MM.1S (cell line): Measurements from ENCODE around the gene CACNA1C.

Source experiments
- DNase-seq: peaks from one replicate; pipeline ENCODE4 v3.0.0-alpha.2; 2015
- H2AFZ ChIP-seq: fragments of 300-600 bp; sonication (generic); 2 replicates; pipeline ENCODE4 v1.6.0; 2016; ENCODE audit warnings: antibody characterized with exemption, low read length
- H3F3A ChIP-seq: fragments of 300-600 bp; sonication (generic); 2 replicates; pipeline ENCODE4 v1.6.1; 2016; ENCODE audit warnings: mild to moderate bottlenecking, antibody characterized with exemption, low read length, moderate library complexity, mixed read lengths; ENCODE audit not compliant: insufficient read depth
- H3K27ac ChIP-seq: fragments of 300-600 bp; sonication (generic); 2 replicates; pipeline ENCODE4 v1.5.1; 2016; ENCODE audit warnings: mild to moderate bottlenecking, low read length
- H3K27me3 ChIP-seq: fragments of 300-600 bp; sonication (generic); replicated peaks from 2 replicates; pipeline ENCODE4 v1.6.0; 2016; ENCODE audit warnings: low read length; ENCODE audit not compliant: insufficient read depth
- H3K36me3 ChIP-seq: fragments of 300-600 bp; sonication (generic); replicated peaks from 2 replicates; pipeline ENCODE4 v1.6.1; 2016; ENCODE audit warnings: mild to moderate bottlenecking, low read length, mixed read lengths; ENCODE audit not compliant: insufficient read depth
- H3K4me1 ChIP-seq: fragments of 300-600 bp; sonication (generic); 2 replicates; pipeline ENCODE4 v1.6.1; 2016; ENCODE audit warnings: low read length, mixed read lengths
- H3K4me2 ChIP-seq: fragments of 300-600 bp; sonication (generic); 2 replicates; pipeline ENCODE4 v1.6.0; 2016; ENCODE audit warnings: low read depth, low read length
- H3K4me3 ChIP-seq: fragments of 300-600 bp; sonication (generic); 2 replicates; pipeline ENCODE4 v1.5.1; 2016; ENCODE audit warnings: low read length, mixed read lengths
- H3K79me2 ChIP-seq: fragments of 300-600 bp; sonication (generic); 2 replicates; pipeline ENCODE4 v1.6.1; 2016; ENCODE audit warnings: mixed run types, low read length, mixed read lengths
- H3K9ac ChIP-seq: fragments of 300-600 bp; sonication (generic); 2 replicates; pipeline ENCODE4 v1.6.1; 2016; ENCODE audit warnings: low read length, mixed read lengths
- H3K9me2 ChIP-seq: fragments of 300-600 bp; sonication (generic); replicated peaks from 2 replicates; pipeline ENCODE4 v1.6.1; 2016; ENCODE audit warnings: mild to moderate bottlenecking, low read length, mixed read lengths; ENCODE audit not compliant: insufficient read depth
- H3K9me3 ChIP-seq: fragments of 300-600 bp; sonication (generic); replicated peaks from 2 replicates; pipeline ENCODE4 v1.6.1; 2016; ENCODE audit warnings: mild to moderate bottlenecking, low read length, mixed read lengths; ENCODE audit not compliant: insufficient read depth
- H4K20me1 ChIP-seq: fragments of 300-600 bp; sonication (generic); 2 replicates; pipeline ENCODE4 v1.6.1; 2016; ENCODE audit warnings: mild to moderate bottlenecking, low read length, moderate library complexity, mixed read lengths; ENCODE audit not compliant: insufficient read depth
- CTCF ChIP-seq: fragments of 300-600 bp; sonication (generic); IDR thresholded peaks from 2 replicates; pipeline ENCODE4 v1.5.1; 2016; ENCODE audit warnings: antibody characterized with exemption, low read length, mixed read lengths
- EZH2 ChIP-seq: fragments of 300-600 bp; sonication (generic); optimal IDR thresholded peaks from 2 replicates; pipeline ENCODE3; 2017; ENCODE audit warnings: low read depth, mild to moderate bottlenecking, antibody characterized with exemption, low read length, mixed read lengths
- EZH2phosphoT487 ChIP-seq: fragments of 300-600 bp; sonication (generic); IDR thresholded peaks from 2 replicates; pipeline ENCODE4 v1.6.1; 2018; ENCODE audit warnings: antibody characterized with exemption, low read length

The CACNA1C gene

DNA sequence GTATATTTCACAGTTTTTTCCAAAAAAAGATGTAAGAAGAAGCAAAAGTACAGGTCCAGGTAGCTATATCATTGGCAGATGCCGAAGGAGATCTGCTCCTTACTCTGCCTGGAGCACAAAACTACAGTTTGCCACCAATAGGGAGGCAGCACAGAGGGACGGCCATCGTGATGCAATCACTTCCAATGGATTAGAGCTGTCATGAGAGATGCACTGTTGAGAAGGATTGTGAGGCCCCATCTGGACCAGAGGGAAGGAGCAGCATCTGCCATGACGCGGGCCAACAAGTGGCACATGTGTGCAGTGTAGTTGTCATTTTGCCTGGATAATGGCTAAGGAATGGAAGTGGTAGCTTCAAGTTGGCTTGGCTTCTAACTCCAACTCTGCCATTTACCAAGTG, 423.2 kb downstream of the CACNA1C start:
- no peak overlapping the region for H2AFZ ChIP-seq
- no peaks in the 10 kb centered on the region for H3K36me3 ChIP-seq
- no peaks in the 10 kb centered on the region for H3K4me1 ChIP-seq
- H3K4me3 ChIP-seq: no peak overlapping the region
- H3K27ac ChIP-seq: no peak overlapping the region
- H3K9me3 ChIP-seq: no peaks in the 10 kb centered on the region
- H3K9ac ChIP-seq: no peak overlapping the region
- no peaks in the 10 kb centered on the region for H4K20me1 ChIP-seq
- H3K9me2 ChIP-seq: no peaks in the 10 kb centered on the region
- TF ChIP-seq CTCF (no peak), EZH2 (no peak), EZH2phosphoT487 (no peak)
- no peak overlapping the region for H3K4me2 ChIP-seq
- H3F3A ChIP-seq: no peaks in the 10 kb centered on the region
- DNase-seq: no peak
- no peaks in the 10 kb centered on the region for H3K79me2 ChIP-seq
- no peaks in the 10 kb centered on the region for H3K27me3 ChIP-seq

DNA sequence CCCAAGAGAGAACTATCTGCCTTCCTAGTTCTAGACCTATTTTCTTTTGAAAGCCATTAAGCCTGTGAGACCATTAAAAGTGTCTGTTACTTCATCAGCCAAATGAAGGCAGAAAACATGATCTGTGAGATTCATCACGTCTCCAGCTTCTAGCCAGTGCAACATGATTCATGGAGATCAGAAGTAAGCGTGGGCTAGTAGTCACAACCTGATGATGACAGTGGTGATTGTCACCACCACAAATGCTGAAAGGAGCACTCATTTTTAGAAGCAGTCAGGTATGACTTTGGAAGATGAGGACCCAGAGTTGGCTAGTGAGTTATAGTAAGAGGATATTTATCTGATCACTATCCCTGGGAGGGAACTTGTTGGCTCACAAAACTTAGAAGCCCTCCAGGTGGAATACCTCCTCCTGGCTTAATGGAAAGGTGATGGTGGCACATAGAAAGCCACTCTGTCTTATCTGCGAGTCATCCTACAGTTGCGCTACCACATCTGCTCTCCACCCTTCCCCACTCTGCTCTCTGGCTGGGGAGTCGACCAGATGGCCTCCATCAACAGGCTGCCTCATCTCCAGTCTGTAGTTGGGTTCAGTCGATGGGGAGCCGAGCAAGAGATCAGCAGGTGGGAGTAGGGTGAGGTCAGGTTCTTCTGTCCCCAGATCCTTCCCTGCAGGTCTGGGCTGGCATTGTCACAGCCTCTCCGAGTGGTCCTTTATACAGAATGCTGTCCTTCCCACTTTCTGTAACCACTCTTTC, 424.4 kb downstream of the CACNA1C start:
- H3K9ac ChIP-seq: no peak overlapping the region
- no peak overlapping the region for H2AFZ ChIP-seq
- no peaks in the 10 kb centered on the region for H3K79me2 ChIP-seq
- no peaks in the 10 kb centered on the region for H3F3A ChIP-seq
- no peak for TF ChIP-seq EZH2
- TF ChIP-seq CTCF: no peak
- no peak for TF ChIP-seq EZH2phosphoT487
- DNase-seq: no peak
- no peak overlapping the region for H3K4me3 ChIP-seq
- no peak overlapping the region for H3K4me2 ChIP-seq
- no peaks in the 10 kb centered on the region for H3K27me3 ChIP-seq
- H3K9me2 ChIP-seq: no peaks in the 10 kb centered on the region
- H3K9me3 ChIP-seq: no peaks in the 10 kb centered on the region
- H3K36me3 ChIP-seq: no peaks in the 10 kb centered on the region
- no peaks in the 10 kb centered on the region for H4K20me1 ChIP-seq
- no peaks in the 10 kb centered on the region for H3K4me1 ChIP-seq
- no peak overlapping the region for H3K27ac ChIP-seq

DNA sequence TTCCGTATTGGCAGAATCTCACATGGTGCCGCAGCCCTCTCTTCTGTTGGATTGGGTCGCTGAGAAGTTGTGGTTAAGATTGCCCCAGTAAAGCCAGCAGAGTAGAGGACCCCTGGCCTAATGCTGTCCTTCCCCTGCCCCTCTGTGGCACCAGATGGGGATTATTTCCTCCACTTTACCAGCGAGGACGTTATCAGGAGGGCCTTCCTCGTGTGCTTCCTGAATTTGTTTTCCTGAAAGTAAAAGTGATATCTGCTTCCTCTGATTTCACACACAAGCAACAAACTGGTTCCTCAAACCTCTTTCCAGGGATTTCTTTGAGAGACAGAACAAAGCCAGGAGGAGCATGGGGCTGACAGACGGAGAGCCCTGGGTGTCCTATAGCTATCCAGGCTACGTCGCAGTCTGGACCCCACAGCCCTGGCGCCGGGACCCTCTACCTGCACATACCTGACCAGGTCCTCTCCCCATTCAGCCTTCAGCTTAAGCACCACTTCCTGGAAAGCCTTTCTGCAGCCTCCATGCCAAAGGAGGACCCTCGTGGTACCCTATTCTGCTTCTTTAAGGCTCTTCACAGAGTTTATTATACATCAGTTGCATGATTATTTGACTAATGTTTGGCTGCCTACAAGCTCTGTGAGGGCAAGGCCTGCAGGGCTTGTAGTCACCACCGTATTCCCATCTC, 427.2 kb downstream of the CACNA1C start:
- Histone ChIP-seq H3K9ac (no peak overlapping the region), H2AFZ (no peak overlapping the region), H3K27me3 (no peaks in the 10 kb centered on the region), H3K9me2 (no peaks in the 10 kb centered on the region), H4K20me1 (no peaks in the 10 kb centered on the region), H3K4me2 (no peak overlapping the region), H3K27ac (no peak overlapping the region), H3K4me1 (no peaks in the 10 kb centered on the region), H3K36me3 (no peaks in the 10 kb centered on the region), H3F3A (no peaks in the 10 kb centered on the region), H3K79me2 (no peaks in the 10 kb centered on the region), H3K9me3 (no peaks in the 10 kb centered on the region), H3K4me3 (no peak overlapping the region)
- DNase-seq: no peak
- TF ChIP-seq EZH2phosphoT487: no peak
- TF ChIP-seq CTCF: no peak
- TF ChIP-seq EZH2: no peak
